Amniotic stem cell (primary cell): ENCODE measurements around the gene ESYT1.
"Not testable (repeated sequence)": the region's sequence is repeated elsewhere in the genome, so short reads cannot be mapped to it uniquely, and the experiment has no call there.

Source experiments
- DNase-seq: peaks from one replicate; lab custom pipeline; 2025; lab: John Stamatoyannopoulos, UW

Gene ESYT1

DNA sequence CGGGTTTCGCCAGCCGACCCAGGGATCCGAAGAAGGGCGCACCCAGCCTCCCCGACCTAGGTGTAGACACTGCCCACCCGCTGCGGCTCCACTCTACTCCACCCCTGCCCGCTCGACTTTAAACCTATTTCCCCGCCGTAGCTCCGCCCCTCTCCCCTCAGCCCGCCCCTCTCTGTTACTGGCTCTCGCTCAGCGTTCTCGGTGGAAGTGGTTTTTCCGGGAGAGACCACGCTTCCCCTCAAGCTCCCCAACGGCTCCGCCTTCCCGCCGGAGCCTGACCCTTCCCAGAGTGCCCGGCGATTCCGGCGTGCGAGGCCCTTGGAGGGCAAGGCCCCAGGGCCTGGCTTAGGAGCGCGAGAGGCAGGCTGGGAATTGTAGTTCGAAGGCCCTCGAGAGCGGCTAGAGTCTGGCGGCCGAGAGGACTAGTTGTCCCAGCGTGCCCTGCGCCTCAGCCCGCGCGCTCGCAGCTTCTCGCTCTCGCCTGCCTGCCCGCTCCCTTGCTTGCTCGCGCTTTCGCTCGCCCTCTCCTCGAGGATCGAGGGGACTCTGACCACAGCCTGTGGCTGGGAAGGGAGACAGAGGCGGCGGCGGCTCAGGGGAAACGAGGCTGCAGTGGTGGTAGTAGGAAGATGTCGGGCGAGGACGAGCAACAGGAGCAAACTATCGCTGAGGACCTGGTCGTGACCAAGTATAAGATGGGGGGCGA, 23.8 kb upstream of the ESYT1 start, which contains the start of gene PA2G4:
Gene PA2G4, plus strand, starts transcription at position 451 of the 706 bp plus-strand sequence. Its CDS starts 179 bp downstream, at position 630.
- DNase-seq: peak; percentile 97

DNA sequence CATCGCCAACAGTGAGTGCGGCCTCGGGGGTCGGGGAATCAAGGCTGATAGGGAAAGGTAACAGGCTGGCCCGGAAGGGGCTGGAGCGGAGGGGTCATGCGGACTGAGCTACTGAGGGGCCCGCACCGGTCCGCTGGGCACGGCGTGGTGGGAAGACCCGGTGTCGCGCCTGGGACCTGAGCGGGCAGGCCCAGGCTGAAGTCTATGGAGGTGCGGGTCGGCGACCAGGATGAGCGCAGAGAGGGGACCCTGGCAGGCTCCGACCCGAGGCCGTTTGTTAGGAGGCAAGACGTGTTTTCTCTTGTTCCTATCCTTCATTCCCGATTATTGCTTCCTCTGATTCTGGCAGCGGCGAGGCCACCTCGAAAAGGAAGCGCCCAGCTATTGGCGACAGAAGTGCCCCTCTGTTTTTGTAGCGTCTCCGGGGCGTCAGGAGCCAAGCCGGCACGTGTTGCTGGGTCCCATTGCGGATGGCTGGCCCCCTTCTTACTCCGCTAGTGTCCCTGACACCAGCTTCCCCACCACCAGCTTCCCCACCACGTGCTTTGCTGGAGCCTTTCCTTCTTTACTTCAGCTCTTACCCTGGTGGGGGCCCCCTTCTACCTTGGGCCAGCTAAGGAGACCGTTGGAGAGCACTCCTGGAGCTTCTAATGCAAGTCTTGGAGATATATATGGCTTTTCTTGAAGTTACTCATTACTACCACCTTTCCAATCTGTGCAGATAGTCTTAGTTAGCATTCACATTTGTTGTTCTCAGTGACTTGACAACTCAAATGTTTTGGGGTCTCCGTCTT, 23.1 kb upstream of the ESYT1 start:
- DNase-seq: no peak

DNA sequence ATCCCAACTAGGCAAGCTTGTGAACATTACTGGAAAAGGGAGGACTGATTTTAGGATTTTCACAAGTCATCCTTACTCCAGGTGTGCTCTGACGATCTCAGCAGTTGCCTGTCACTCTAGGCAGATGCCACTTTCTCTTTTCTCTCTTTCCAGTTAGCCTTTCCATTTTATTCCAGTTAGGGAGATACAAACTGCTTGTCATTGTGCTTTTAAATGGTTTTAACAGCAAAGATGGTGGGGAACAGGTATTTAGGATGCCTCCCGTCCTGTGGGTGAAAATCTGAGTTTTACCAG, 22.5 kb upstream of the ESYT1 start:
- no peak for DNase-seq

DNA sequence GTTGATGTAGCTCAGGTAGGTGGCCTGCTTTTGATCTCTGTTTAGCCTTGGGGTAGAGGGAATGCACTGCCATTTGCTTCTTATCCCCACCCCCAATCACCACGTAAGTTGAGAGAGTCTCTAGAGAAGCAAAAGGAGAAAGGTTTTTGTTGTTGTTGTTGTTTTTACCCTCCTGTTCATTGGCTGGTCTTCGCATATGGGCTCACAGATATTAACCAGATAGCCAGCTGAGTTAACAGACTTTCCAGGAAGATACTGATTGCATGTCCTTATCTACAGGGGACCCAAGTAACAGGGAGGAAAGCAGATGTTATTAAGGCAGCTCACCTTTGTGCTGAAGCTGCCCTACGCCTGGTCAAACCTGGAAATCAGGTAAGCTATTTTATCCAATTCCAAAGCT, 20.8 kb upstream of the ESYT1 start:
- DNase-seq: no peak

DNA sequence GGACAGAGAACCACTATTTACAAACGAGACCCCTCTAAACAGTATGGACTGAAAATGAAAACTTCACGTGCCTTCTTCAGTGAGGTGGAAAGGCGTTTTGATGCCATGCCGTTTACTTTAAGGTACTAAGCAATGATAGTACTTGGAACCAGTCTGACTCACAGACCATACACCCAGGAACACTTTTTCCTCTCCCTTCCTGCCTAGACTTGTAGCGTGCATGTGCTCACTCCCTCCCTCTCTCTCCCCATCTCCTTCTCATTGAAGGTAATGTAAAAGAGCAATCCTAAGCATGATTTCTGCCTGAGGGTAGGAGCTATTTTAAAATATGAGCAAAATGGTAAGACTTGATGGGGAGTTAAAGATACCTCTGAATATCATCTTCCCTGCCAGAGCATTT, 17.5 kb upstream of the ESYT1 start:
- DNase-seq: no peak

DNA sequence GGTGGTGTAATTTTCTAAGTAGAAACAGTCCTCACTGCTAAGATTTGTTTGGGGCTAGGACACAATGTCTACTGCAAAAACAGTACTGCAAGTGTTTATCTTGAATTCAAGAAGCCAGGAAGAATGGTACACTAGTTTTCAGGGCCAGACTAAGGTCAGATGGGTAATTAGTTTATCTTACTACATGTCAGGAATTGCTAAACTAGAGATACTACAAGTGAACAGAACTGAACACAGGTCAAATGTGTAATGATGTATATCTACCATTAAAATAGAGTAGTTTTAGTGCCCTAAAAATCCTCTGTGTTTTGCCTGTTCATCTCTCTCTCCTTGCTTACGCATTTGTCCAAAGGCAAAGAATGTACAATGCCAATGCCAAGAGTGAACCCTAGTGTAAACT, 14.0 kb upstream of the ESYT1 start:
- no peak for DNase-seq

DNA sequence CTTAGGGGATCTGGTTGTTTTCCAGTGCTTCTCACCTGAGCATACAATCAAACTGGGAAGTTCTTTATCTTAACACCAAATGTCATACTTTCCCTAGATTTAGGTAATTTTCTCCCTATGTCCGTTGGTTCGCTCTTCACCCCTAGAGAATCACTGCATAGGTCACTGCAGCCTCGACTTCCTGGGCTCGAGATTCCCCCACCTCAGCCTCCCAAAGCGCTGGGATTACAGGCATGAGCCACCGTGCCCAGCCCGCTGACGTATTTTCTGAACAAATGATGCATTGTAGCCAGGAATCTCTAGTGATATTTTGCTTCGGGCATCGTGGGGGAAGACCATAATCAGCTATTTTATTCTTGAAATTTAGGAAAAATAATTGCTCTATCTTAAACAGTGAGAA, 12.7 kb upstream of the ESYT1 start:
- DNase-seq: peak; percentile 19

DNA sequence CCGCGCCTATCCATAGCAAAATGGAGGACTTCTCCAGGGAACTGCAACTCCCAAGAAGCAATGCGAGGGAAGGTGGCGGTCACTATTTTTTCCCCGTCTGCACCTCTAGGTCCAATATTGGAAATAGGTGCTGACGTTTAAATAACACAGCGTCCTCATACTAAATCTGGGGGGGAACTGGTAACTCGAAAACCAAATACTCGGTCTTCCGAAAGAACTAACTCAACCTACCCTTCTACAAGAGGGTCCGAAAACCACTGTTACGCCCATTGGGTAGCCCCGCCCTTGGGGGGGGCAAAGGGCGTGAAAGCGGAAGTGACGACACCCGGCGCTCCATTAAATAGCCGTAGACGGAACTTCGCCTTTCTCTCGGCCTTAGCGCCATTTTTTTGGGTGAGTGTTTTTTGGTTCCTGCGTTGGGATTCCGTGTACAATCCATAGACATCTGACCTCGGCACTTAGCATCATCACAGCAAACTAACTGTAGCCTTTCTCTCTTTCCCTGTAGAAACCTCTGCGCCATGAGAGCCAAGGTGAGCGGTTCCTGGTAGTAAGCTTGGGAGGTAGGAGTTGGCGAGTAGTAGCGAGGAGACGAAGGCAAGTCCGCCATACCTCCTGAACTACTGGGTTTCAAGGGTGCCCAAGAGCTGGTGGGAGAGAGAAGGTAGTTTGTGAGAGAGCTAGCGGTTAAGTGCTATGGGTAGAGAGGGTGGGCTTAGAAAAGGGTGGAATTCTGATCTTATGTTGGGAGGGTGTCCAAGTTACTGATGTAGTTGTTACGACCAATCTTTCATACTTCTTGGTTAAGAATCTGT, 11.6 kb upstream of the ESYT1 start, which contains the start of gene RPL41:
Gene RPL41, plus strand, starts transcription at position 367 of the 815 bp plus-strand sequence.
- peak; percentile 83 for DNase-seq

DNA sequence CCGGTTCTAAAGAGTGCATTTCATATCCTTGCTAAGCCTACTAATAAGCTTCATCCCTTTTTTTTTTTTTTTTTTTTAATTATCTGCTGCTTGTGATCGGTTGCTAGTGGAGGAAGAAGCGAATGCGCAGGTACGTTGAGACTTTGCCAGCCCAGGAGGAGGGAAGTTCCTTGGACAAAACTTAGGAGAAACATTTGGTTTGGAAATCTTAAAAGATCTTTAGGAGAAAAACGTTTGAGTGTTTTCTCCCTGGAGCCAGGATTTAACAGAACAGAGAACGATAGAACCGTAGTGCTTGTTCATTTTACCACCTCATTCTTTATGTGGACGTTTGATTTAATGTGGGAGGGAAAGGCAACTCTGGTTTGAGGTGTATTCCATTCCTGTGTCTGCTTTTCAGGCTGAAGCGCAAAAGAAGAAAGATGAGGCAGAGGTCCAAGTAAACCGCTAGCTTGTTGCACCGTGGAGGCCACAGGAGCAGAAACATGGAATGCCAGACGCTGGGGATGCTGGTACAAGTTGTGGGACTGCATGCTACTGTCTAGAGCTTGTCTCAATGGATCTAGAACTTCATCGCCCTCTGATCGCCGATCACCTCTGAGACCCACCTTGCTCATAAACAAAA, 10.9 kb upstream of the ESYT1 start:
- DNase-seq: not testable (repeated sequence)

DNA sequence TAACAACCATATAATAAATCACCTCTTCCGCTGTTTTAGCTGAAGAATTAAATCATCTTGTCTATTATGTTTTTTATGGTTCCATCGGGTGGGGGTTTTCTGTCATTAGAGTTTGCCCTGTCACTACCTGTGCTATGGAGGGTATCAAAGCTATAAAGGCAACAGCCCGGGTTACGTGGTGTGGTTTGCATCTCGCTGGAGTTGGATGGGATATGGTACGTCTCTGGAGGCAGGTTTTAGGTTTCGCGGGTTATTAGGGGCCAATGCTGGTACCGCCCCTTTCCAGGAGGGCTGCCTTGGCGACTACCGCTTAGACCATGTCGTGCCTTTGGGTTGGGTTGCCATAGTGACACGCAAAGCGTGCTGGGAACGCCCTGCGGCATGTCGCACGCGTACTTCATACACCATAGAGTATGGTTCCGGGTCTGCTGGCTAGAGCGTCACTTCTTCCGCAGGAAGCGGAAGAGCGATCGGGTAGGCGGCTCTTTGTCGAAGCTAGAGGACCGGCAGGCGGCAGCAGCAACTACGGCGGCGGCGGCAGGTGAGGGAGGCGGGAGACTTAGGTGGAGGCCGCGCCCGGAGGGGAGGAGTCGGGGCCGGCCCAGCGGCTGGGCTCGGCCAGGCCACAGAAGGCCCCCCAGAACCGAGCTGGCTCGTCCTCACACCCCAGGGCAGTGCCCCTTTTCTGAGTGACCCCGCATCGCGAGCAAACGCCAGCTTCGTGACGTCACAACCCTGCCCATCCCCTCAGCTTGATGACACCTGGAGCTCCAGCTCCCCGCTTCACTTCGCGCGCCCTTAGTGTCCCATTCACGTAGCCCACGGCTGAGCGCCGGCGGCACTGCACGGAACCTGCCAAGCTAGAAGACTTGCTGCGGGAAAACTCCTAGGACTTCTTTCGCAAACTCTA, 10.0 kb upstream of the ESYT1 start, which contains the start of gene ZC3H10:
Gene ZC3H10, plus strand, starts transcription at position 489 of the 910 bp plus-strand sequence. CDS start 2,297 bp downstream, outside the sequence.
- DNase-seq: peak; percentile 99

DNA sequence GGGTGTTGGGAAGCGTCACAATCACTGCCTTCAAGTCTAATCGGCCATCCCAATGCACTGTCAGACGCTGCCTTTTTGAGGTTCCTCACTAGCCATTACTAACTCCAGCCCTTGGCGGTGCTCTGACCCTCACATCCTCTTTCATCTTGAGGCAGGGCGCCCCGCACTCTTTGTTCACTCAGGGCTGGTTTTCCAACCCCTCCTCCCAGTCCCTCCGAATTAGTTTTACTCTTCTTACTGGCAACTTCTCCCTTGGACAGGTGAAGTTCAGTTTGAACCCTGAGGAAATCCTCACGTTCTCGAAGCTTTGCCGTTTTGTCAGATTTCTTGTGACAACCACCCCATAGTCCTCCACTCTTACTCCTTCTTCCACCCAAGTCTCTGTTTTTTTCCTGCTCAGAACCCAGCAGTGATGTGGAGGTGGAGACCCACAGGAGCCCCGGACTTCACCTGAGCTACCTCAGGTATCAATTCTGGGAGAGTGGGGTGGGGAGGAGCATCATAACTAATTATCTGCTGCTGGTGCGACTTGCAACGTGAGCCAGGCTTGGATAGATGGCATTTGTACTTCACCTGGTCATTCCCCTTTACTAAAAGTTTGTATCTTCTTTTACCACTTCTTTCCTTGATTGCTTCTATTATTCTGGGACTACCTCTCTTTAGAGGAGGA, 9.2 kb upstream of the ESYT1 start:
- no peak for DNase-seq

DNA sequence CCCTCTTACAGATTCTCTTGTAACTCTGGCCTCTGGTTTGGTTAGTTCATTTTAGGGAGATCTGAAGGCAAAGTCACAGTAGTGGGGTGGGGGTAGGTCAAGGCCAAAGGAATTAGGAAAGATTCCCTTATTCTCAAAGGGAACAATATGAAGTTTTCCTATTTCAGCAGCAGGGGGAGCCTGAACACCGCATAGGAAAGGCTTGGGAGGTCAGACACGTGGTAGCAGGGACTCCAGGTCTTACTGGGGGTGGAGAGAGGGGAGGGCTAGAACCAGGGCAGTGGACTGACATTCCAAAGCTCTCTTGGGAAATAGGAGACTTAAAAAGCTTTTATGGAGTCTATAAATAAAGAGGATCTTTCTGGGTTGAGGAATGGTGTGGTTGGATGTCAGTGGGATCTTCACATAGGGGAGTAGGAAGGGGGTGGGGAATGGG, 8.7 kb upstream of the ESYT1 start:
- DNase-seq: peak; percentile 83

DNA sequence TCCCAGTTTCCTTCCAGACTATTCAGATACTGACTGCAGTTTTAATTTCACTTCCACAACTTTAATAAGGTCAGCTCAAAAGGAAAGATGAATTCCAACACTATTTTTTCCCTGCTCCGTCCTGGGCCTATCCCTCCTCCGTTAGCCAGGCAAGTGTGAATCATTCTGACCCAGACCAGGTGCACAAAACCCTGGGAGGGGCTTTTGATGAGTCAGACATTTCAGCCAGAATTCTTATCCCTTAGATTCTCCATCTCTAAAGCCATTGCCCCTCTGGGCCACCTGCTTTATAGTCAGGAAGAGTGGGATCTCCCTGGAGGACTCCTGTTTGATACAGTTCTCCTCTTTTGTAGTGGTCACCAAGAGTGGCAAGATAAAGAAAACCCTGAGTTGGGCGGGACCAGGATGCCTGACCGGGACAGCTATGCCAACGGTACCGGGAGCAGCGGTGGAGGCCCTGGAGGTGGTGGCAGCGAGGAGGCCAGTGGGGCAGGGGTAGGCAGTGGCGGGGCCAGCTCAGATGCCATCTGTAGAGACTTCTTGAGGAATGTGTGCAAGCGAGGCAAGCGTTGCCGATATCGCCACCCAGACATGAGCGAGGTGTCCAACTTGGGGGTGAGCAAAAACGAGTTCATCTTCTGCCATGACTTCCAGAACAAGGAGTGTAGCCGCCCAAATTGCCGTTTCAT, 7.8 kb upstream of the ESYT1 start:
- DNase-seq: no peak

DNA sequence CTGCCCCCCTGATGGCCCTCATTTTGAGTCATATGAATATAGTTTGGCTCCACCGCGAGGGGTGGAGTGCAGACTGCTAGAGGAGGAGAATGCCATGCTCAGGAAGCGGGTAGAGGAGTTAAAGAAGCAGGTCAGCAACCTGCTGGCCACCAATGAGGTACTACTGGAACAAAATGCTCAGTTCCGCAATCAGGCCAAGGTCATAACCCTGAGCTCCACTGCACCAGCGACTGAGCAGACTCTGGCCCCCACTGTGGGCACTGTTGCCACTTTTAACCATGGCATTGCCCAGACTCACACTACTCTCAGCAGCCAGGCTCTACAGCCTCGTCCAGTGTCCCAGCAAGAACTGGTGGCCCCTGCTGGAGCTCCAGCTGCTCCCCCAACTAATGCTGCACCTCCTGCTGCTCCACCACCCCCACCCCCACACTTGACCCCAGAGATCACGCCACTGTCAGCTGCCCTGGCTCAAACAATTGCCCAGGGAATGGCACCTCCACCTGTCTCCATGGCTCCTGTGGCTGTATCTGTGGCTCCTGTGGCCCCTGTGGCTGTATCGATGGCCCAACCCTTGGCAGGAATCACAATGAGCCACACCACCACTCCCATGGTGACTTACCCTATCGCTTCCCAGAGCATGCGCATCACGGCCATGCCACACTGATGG, 6.7 kb upstream of the ESYT1 start:
- DNase-seq: no peak

DNA sequence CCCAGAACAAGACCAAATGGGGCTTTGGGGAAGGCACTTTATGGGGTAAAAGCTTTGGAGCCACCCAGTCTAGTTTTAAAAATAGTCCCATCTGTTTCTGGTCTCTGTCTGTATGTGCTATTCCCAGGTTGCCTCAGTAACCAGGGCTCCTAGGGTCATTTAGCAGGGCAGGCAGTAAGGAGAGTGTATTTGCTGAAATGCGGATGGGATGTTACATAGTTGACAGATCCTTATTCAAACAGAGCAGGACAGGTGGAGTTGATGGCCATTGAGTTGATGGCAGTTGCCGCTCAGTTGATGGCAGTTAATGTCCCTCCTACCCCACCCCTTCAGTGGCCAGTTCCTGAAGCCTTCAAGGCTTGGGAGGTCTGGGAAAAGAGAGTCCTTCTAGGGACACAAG, 5.4 kb upstream of the ESYT1 start:
- no peak for DNase-seq

DNA sequence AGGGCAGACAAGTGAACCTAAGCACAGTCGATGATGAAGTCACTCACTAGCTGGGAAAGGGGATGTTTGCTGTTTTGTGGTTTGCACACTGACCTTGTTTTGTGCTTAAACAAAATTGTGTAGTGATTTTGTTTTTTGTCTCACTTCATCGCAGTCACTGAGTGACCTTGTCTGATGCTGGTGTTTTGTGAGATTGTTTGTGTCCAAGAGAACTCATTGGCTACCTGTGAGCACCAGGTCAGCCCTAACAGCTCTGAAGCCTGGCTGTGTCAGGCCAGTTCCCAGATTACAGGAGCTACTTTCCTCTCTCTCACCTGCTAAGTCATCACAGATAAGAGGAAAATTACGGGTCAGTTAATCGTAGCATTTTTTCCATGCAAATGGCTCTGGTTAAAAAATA, 3.9 kb upstream of the ESYT1 start:
- DNase-seq: no peak

DNA sequence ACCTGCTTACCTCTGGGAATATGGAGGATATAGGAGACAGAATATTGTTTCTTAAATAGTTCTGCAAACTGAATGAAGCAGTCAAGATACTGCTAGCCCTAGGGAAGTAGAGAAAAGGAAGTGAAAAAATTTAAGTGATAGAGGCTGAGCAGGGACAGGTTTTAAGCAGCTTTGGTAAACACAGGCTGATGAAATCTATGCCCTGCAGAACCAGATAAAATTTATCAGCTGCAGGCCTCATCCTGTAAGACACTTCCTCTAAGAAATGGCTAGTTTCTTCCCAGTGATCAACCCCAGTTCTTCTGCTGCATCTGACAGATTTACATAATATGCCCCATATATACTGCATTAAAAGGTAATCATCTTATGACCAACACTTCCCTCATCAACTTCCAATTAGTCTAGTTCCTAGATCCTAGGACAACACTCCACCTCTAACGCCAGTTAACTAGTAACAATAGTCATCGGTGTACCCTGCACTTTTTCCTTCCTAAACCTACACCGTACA, 1.3 kb upstream of the ESYT1 start:
- no peak for DNase-seq

DNA sequence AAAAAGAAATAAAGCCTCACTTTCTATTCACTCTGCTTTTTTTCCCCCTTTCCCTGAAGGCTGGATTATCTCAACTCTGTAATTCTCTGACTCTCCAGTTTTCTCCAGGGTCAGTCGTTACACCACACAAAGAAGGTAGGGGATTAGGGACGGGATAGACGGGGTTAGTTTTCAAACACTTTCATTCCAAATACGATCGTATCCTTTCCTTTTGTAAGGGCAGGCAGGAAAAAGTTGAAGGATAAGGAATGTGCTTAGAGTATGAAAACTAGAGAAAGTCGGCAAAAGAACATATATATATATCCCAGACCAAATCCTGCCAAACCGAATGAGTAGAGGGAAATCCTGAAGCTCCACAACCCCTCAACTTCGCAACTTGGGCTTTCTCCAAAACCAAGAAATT, 581 bp upstream of the ESYT1 start:
- no peak for DNase-seq

DNA sequence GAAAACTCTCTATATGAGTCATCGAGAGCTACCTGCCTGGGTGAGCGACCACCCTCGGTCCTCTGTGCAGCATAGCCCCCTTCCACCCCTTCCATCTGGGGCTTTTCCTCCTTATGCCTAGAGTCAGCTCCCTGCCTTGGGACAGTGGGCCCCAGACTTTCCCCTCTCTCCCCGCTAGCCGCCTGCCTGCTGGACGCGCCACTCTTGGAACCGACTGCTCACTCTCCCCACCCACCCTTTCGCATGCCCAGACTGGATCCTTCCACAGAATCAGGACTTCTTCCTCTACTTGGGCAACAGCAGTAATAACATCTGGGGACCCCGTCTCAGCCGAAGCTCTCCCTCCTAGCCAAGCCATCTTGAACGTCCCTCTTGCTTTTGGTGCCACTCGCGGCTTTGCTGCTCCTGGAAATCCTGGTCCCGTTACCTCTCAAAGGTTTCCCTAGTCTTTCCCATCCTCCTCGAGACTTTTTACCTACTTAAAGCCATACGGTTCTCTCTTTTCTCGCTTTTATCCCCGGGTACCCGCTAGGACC, 671 bp downstream of the ESYT1 start:
- peak; percentile 11 for DNase-seq
